Keratinocyte (primary cell): Measurements from ENCODE around the gene TMEM202. TPM values are rescaled to one million over a fixed set of nuclear protein-coding genes. Genes with fewer than 3 reads are reported as not detected.

ENCODE experiments used
- DNase-seq: peaks from one replicate; pipeline ENCODE4 v3.0.0-alpha.2; 2011; ENCODE audit warnings: low read depth, missing footprints, low spot score
- FAIRE-seq: peaks from 2 replicates; lab custom pipeline; 2011; peaks lifted over from hg19 to GRCh38; lab: Jason Lieb, UNC
- H2AFZ ChIP-seq: 2 replicates; pipeline ENCODE4 v1.6.0; 2012; ENCODE audit warnings: low read length, control low read depth, inconsistent platforms; ENCODE audit not compliant: control insufficient read depth
- H3K27ac ChIP-seq: 2 replicates; pipeline ENCODE4 v1.5.1; 2011; ENCODE audit warnings: low read length; ENCODE audit not compliant: control insufficient read depth, insufficient read depth
- H3K27me3 ChIP-seq: 3 replicates; pipeline ENCODE4 v1.6.0; 2011; ENCODE audit warnings: low read length; ENCODE audit not compliant: control insufficient read depth, insufficient read depth; ENCODE audit errors: extremely low read depth
- H3K36me3 ChIP-seq, 2 experiments: 2 replicates in 1 of 2; 3 replicates in 1 of 2; pipeline ENCODE4 v1.5.1; 2011; ENCODE audit warnings: low read length in 2 of 2, mild to moderate bottlenecking in 1 of 2; ENCODE audit not compliant: control insufficient read depth in 2 of 2, insufficient read depth in 2 of 2; ENCODE audit errors: extremely low read depth in 1 of 2
- H3K4me1 ChIP-seq: 3 replicates; pipeline ENCODE4 v1.5.1; 2011; ENCODE audit warnings: low read length; ENCODE audit not compliant: control insufficient read depth, insufficient read depth; ENCODE audit errors: extremely low read depth
- H3K4me2 ChIP-seq: 3 replicates; pipeline ENCODE4 v1.6.0; 2011; ENCODE audit warnings: low read depth, low read length; ENCODE audit not compliant: control insufficient read depth, insufficient read depth; ENCODE audit errors: extremely low read depth
- H3K4me3 ChIP-seq, 3 experiments: fragments of 200-600 bp in 1 of 3; sonication (generic) in 1 of 3; 2 replicates in 2 of 3; 3 replicates in 1 of 3; pipeline ENCODE4 v1.5.1; 2011 to 2016; ENCODE audit warnings: low read length in 3 of 3, mild to moderate bottlenecking in 3 of 3, control low read depth in 2 of 3, inconsistent platforms in 1 of 3, low read depth in 1 of 3, mixed read lengths in 1 of 3, mixed run types in 1 of 3, moderate library complexity in 1 of 3; ENCODE audit not compliant: control insufficient read depth in 2 of 3, insufficient read depth in 2 of 3; ENCODE audit errors: extremely low read depth in 1 of 3
- H3K79me2 ChIP-seq: 2 replicates; pipeline ENCODE4 v1.6.0; 2012; ENCODE audit warnings: low read length; ENCODE audit not compliant: control insufficient read depth, insufficient read depth
- H3K9ac ChIP-seq: 3 replicates; pipeline ENCODE4 v1.6.0; 2011; ENCODE audit warnings: low read length; ENCODE audit not compliant: control insufficient read depth, insufficient read depth; ENCODE audit errors: extremely low read depth
- H3K9me1 ChIP-seq: 3 replicates; pipeline ENCODE4 v1.6.0; 2011; ENCODE audit warnings: low read length; ENCODE audit not compliant: control insufficient read depth, insufficient read depth; ENCODE audit errors: extremely low read depth
- H3K9me3 ChIP-seq: 2 replicates; pipeline ENCODE4 v1.5.1; 2012; ENCODE audit warnings: low read depth, low read length; ENCODE audit not compliant: control insufficient read depth
- H4K20me1 ChIP-seq: 3 replicates; pipeline ENCODE4 v1.6.0; 2011; ENCODE audit warnings: low read length; ENCODE audit not compliant: control insufficient read depth, insufficient read depth; ENCODE audit errors: extremely low read depth
- CTCF ChIP-seq, 3 experiments: IDR thresholded peaks in 1 of 3; conservative IDR thresholded peaks in 1 of 3; optimal IDR thresholded peaks in 1 of 3; 2 replicates in 2 of 3; 3 replicates in 1 of 3; pipeline versions ENCODE3 to v1.5.1; 2011; ENCODE audit warnings: low read length in 3 of 3, mild to moderate bottlenecking in 3 of 3, moderate library complexity in 2 of 3, control low read depth in 1 of 3, inconsistent platforms in 1 of 3; ENCODE audit not compliant: insufficient read depth in 2 of 3; ENCODE audit errors: extremely low read depth in 1 of 3
- EZH2 ChIP-seq: IDR thresholded peaks from one replicate; pipeline ENCODE4 v1.6.1; 2012; ENCODE audit warnings: inconsistent platforms, mild to moderate bottlenecking, low read length, moderate library complexity
- dilution Hi-C: fragments of 300-500 bp; cut with MboI; formaldehyde crosslinking; loops from one replicate; pipeline ENCODE4 v1.7.0; 2020; ENCODE audit warnings: low sequenced_read_pairs; ENCODE audit not compliant: extremely low pct_ligation_motif_present
- polyA minus RNA-seq, 3 experiments: library from RNA; depleted of rRNA, polyadenylated mRNA; stranded (reverse); fragments of >200 nt; gene quantifications; 1 replicate in 1 of 3; 2 replicates in 1 of 3; 3 replicates in 1 of 3; pipeline ENCODE4 v1.2.3, GENCODE V29; 2011
- polyA plus RNA-seq, 5 experiments: library from polyadenylated mRNA; depleted of rRNA in 3 of 5; stranded (reverse) in 3 of 5; stranded (forward) in 1 of 5; unstranded in 1 of 5; fragments of >200 nt; gene quantifications; 1 replicate in 1 of 5; 2 replicates in 3 of 5; 3 replicates in 1 of 5; pipeline versions ENCODE4 v1.2.1 to v1.2.3, GENCODE V29; 2011 to 2012; ENCODE audit warnings: missing spikeins in 2 of 5, low read depth in 1 of 5, low replicate concordance in 1 of 5

TMEM202 gene
- polyA plus RNA-seq (not detected in 3 replicates), polyA minus RNA-seq (not detected in 3 replicates)
- polyA plus RNA-seq (2011; ENCODE audit: low read depth) = not detected
- polyA plus RNA-seq (2011; cell fraction: cytosol; rRNA removed) = not detected in 2 replicates
- not detected in 2 replicates for polyA plus RNA-seq (2011; cell fraction: nucleus; rRNA removed)
- polyA plus RNA-seq (2012; ENCODE audit: low replicate concordance) = not detected in 2 replicates
- not detected for polyA minus RNA-seq (2011; cell fraction: cytosol; rRNA and poly(A)+ RNA removed)
- not detected in 2 replicates for polyA minus RNA-seq (2011; cell fraction: nucleus; rRNA and poly(A)+ RNA removed)

GRCh38 chr15:72397796-72398588 lies at the start of gene TMEM202:
TSS of gene TMEM202 (plus strand) at chr15:72398305. CDS start at chr15:72398327, 22 bp downstream.
- Histone ChIP-seq H4K20me1 (no peaks in the 10 kb centered on the region), H3K36me3 (no peaks in the 10 kb centered on the region), H2AFZ (no peak within 1 kb of the TSS), H3K4me1 (no peaks in the 10 kb centered on the region), H3K4me3 (no peak within 1 kb of the TSS), H3K4me2 (no peak within 1 kb of the TSS), H3K27ac (no peak within 1 kb of the TSS), H3K9ac (no peak within 1 kb of the TSS), H3K9me1 (no peaks in the 10 kb centered on the region), H3K27me3 (no peaks in the 10 kb centered on the region), H3K9me3 (no peaks in the 10 kb centered on the region), H3K79me2 (no peaks in the 10 kb centered on the region)
- FAIRE-seq (no peak), DNase-seq (no peak)
- dilution Hi-C loops = no loop called here
- no peak for TF ChIP-seq EZH2
- TF ChIP-seq CTCF (optimal IDR thresholded peaks at IDR 0.05 in 1 of 3, IDR thresholded peaks at IDR 0.05 in 1 of 3, conservative IDR thresholded peaks at IDR 0.05 in 1 of 3; ENCODE audit: extremely low read depth in 1 of 3, insufficient read depth in 2 of 3, low read length in 3 of 3) = no peak

GRCh38 chr15:72353266-72353665 lies 44.8 kb upstream of the TMEM202 start:
- Histone ChIP-seq H3K9me3 (no peaks in the 10 kb centered on the region), H3K9me1 (no peaks in the 10 kb centered on the region), H3K4me3 (no peak overlapping the region), H3K27me3 (no peaks in the 10 kb centered on the region), H3K9ac (no peak overlapping the region), H3K4me2 (no peak overlapping the region), H4K20me1 (no peaks in the 10 kb centered on the region), H2AFZ (no peak overlapping the region), H3K36me3 (peaks cover 10 to 13% of the 10 kb centered on the region in 2 experiments), H3K4me1 (peaks cover 6% of the 10 kb centered on the region), H3K79me2 (peaks cover 2% of the 10 kb centered on the region), H3K27ac (no peak overlapping the region)
- no peak for TF ChIP-seq CTCF (optimal IDR thresholded peaks at IDR 0.05 in 1 of 3, IDR thresholded peaks at IDR 0.05 in 1 of 3, conservative IDR thresholded peaks at IDR 0.05 in 1 of 3; ENCODE audit: extremely low read depth in 1 of 3, insufficient read depth in 2 of 3, low read length in 3 of 3)
- TF ChIP-seq EZH2 = no peak
- dilution Hi-C loops = no loop called here
- FAIRE-seq (peak; percentile 29), DNase-seq (no peak)
